Lower lobe of right lung (tissue), 2 donors: Measurements from ENCODE around the gene APMAP. TPM values are rescaled to one million over a fixed set of nuclear protein-coding genes. Genes with fewer than 3 reads are reported as not detected.

Experiments used
- ATAC-seq, 2 donors: fragments of 200-7000 bp; cut with Tn5 transposase; one replicate each; pipeline ENCODE4 v1.9.1; 2020 to 2022; ENCODE audit warnings: mild to moderate bottlenecking in 2 of 2, moderate library complexity in 2 of 2
- DNase-seq: peaks from one replicate; pipeline ENCODE4 v3.0.0-alpha.2; 2020
- H3K27ac ChIP-seq: fragments of 200-600 bp; one replicate; pipeline ENCODE4 v1.8.0; 2022
- H3K27me3 ChIP-seq: fragments of 200-600 bp; one replicate; pipeline ENCODE4 v1.8.0; 2022; ENCODE audit warnings: low read depth
- H3K36me3 ChIP-seq: fragments of 200-600 bp; one replicate; pipeline ENCODE4 v1.8.0; 2022; ENCODE audit warnings: mild to moderate bottlenecking
- H3K4me1 ChIP-seq: fragments of 200-600 bp; one replicate; pipeline ENCODE4 v1.8.0; 2022
- H3K4me3 ChIP-seq: fragments of 200-600 bp; one replicate; pipeline ENCODE4 v1.8.0; 2022; ENCODE audit warnings: mild to moderate bottlenecking
- H3K9me3 ChIP-seq: fragments of 200-600 bp; one replicate; pipeline ENCODE4 v1.8.0; 2022
- intact Hi-C: fragments of 100-400 bp; cut with DNase I; formaldehyde crosslinking; loops from one replicate; pipeline ENCODE4 v1.11.0; 2022
- total RNA-seq: library from RNA; stranded (reverse); fragmentation: NEBNext Ultra II Directional; extraction: Animal tissue kit (Norgen Biotek cat#: 25700); gene quantifications from one replicate; pipeline ENCODE4 v1.2.1, GENCODE V29; 2021
- TF ChIP-seq, protein P1 (sequence below): fragments of 200-600 bp; IDR thresholded peaks from one replicate; pipeline ENCODE4 v1.8.0; 2022; ENCODE audit warnings: antibody characterized with exemption, mild to moderate bottlenecking
- donor health status: DM: no; HTN: yes; CAD: no; lungs with severe emphysema.

The APMAP gene
- total RNA-seq, 1 donor from 2014 or later, result 82.9 TPM

- Histone ChIP-seq H3K4me1 (peaks cover 92% of the 10 kb centered on the region), H3K9me3 (no peaks in the 10 kb centered on the region), H3K27ac (peak overlapping the region; percentile 73), H3K27me3 (no peaks in the 10 kb centered on the region), H3K36me3 (no peaks in the 10 kb centered on the region), H3K4me3 (no peak overlapping the region)
- intact Hi-C loops, result no loop called here
- DNase-seq (no peak), ATAC-seq (no peak)
- TF ChIP-seq, protein P1, sequence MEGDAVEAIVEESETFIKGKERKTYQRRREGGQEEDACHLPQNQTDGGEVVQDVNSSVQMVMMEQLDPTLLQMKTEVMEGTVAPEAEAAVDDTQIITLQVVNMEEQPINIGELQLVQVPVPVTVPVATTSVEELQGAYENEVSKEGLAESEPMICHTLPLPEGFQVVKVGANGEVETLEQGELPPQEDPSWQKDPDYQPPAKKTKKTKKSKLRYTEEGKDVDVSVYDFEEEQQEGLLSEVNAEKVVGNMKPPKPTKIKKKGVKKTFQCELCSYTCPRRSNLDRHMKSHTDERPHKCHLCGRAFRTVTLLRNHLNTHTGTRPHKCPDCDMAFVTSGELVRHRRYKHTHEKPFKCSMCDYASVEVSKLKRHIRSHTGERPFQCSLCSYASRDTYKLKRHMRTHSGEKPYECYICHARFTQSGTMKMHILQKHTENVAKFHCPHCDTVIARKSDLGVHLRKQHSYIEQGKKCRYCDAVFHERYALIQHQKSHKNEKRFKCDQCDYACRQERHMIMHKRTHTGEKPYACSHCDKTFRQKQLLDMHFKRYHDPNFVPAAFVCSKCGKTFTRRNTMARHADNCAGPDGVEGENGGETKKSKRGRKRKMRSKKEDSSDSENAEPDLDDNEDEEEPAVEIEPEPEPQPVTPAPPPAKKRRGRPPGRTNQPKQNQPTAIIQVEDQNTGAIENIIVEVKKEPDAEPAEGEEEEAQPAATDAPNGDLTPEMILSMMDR, result no peak
These were observed 46.1 kb upstream of the APMAP start for GRCh38 chr20:25038591-25039015.

DNA sequence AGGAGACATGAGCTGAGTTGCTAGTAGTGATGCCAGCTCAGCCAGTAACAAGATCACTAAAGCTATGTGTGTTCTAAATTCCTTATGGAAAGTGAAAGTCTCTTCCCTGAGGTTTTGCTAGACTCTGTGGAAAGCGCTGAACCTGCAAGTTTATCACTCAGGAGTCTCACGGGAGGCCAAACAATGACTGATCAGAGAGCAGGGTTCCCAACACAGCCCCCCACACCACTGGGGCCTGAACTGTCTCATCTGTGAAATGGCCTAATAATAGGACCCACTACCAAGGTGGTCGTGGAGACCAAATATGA, 45.5 kb upstream of the APMAP start:
- Histone ChIP-seq H3K4me3 (no peak overlapping the region), H3K27me3 (no peaks in the 10 kb centered on the region), H3K36me3 (no peaks in the 10 kb centered on the region), H3K9me3 (no peaks in the 10 kb centered on the region), H3K4me1 (peaks cover 93% of the 10 kb centered on the region), H3K27ac (peak overlapping the region; percentile 73)
- TF ChIP-seq, protein P1, result no peak
- intact Hi-C loops, result no loop called here
- ATAC-seq (no peak), DNase-seq (no peak)

GRCh38 chr20:25037288-25038102, 44.9 kb upstream of the APMAP start:
- H3K36me3 ChIP-seq, result no peaks in the 10 kb centered on the region
- intact Hi-C loops, result no loop called here
- peaks cover 93% of the 10 kb centered on the region for H3K4me1 ChIP-seq
- no peak for ATAC-seq
- no peaks in the 10 kb centered on the region for H3K9me3 ChIP-seq
- no peaks in the 10 kb centered on the region for H3K27me3 ChIP-seq
- no peak for DNase-seq
- H3K27ac ChIP-seq, result peak overlapping the region; percentile 73
- TF ChIP-seq, protein P1, result no peak
- H3K4me3 ChIP-seq, result no peak overlapping the region

DNA sequence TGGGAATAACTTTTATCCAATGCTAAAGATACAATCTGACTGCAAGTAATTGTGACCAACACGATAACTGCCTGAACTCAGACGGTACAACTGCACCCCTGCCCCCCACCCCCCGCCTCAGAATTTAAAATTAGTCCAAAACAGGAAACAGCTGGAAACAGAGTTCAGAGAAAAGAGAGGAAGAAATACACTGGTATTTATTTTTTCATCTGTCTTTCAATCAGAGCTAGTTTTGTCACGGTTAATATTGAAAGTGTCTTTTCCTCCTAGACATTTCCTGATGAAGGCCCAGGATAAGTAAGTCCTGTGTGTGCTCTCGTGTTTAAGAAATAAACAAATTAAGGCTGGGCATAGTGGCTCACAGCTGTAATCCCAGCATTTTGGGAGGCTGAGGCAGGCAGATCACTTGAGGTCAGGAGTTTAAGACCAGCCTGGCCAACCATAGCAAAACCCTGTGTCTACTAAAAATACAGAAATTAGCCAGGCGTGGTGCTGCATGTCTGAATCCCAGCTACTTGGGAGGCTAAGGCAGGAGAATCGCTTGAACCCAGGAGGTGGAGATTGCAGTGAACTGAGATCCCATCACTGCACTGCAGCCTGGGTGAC, 43.9 kb upstream of the APMAP start:
- no peaks in the 10 kb centered on the region for H3K9me3 ChIP-seq
- no peaks in the 10 kb centered on the region for H3K27me3 ChIP-seq
- H3K4me3 ChIP-seq, result no peak overlapping the region
- peak overlapping the region; percentile 73 for H3K27ac ChIP-seq
- intact Hi-C loops, result no loop called here
- no peaks in the 10 kb centered on the region for H3K36me3 ChIP-seq
- peaks cover 89% of the 10 kb centered on the region for H3K4me1 ChIP-seq
- DNase-seq, result no peak
- TF ChIP-seq, protein P1, result no peak
- no peak for ATAC-seq

- no peaks in the 10 kb centered on the region for H3K36me3 ChIP-seq
- ATAC-seq, result no peak
- intact Hi-C loops, result no loop called here
- H3K9me3 ChIP-seq, result no peaks in the 10 kb centered on the region
- no peak for DNase-seq
- TF ChIP-seq, protein P1, result no peak
- H3K4me3 ChIP-seq, result no peak overlapping the region
- no peaks in the 10 kb centered on the region for H3K27me3 ChIP-seq
- peaks cover 84% of the 10 kb centered on the region for H3K4me1 ChIP-seq
- H3K27ac ChIP-seq, result peak overlapping the region; percentile 13
These were observed 43.4 kb upstream of the APMAP start for GRCh38 chr20:25035921-25036320.
